ENCODE measurements around the gene ZNF772.

Gene ZNF772

GRCh38 chr19:57437931-57438330 is 39.4 kb downstream of the ZNF772 start:
- no peak for TF ChIP-seq SPI1 (IDR thresholded peaks at IDR 0.05; ENCODE audit: low read depth, low read length)
- TF ChIP-seq POU2F2 (IDR thresholded peaks at IDR 0.05; ENCODE audit: low read depth, low read length), result no peak
- no peak for TF ChIP-seq POLR2AphosphoS5 (IDR thresholded peaks at IDR 0.05; ENCODE audit: low read depth, low read length)
- TF ChIP-seq TAF1 (IDR thresholded peaks at IDR 0.05; ENCODE audit: low read depth, low read length), result no peak
- TF ChIP-seq PAX5 (IDR thresholded peaks at IDR 0.05; ENCODE audit: insufficient read depth, low read length, severe bottlenecking), result no peak
- no peak for TF ChIP-seq POLR2A (IDR thresholded peaks at IDR 0.05; ENCODE audit: low read depth, low read length)
- DNase-seq (ENCODE audit: insufficient read length, low spot score), result no peak
- FAIRE-seq, result no peak

- no peak for DNase-seq (ENCODE audit: insufficient read length, low spot score)
- FAIRE-seq, result no peak
- TF ChIP-seq POLR2A (IDR thresholded peaks at IDR 0.05; ENCODE audit: low read depth, low read length) (no peak), POLR2AphosphoS5 (IDR thresholded peaks at IDR 0.05; ENCODE audit: low read depth, low read length) (no peak), PAX5 (IDR thresholded peaks at IDR 0.05; ENCODE audit: insufficient read depth, low read length, severe bottlenecking) (no peak), POU2F2 (IDR thresholded peaks at IDR 0.05; ENCODE audit: low read depth, low read length) (no peak), TAF1 (IDR thresholded peaks at IDR 0.05; ENCODE audit: low read depth, low read length) (no peak), SPI1 (IDR thresholded peaks at IDR 0.05; ENCODE audit: low read depth, low read length) (no peak)
Observed at GRCh38 chr19:57436417-57436816, 40.9 kb downstream of the ZNF772 start.

- FAIRE-seq, result peak; percentile 99
Observed at GRCh38 chr19:57435062-57435978, 42.0 kb downstream of the ZNF772 start, which contains the start of gene ZNF749. TSS of gene ZNF749 (plus strand) at chr19:57435325. CDS start at chr19:57435579, 254 bp downstream.

DNA sequence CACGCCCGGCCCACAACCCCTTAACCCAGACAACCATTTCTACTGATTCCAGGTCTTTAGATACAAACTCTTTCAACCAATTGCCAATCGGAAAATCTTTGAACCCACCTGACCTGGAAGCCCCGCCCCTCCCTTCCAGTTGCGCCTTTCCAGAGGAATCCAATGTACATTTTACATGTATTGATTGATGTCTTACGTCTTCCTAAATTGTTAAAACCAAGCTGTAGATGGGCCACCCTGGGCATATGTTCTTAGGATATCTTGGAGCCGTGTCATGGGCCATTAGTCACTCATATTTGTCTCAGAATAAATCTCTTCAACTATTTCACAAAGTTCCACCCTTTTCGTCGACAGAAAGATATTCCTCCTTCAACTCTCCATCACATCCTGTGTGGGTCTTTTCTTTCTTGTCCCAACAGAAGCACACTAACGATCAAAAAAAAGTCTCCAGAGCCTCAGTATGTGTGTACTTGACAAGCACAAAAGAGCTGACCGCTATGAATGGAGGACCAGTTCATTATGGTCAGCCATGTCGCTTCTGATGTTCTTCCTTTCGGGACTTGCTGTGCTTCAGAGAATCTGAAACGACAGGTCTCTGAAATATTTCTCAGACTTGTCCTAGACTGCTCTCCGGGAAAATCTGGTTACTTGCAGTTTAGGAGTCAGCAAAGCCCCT is 42.8 kb downstream of the ZNF772 start:
- no peak for FAIRE-seq
- no peak for DNase-seq (ENCODE audit: insufficient read length, low spot score)
- TF ChIP-seq SPI1 (IDR thresholded peaks at IDR 0.05; ENCODE audit: low read depth, low read length) (no peak), POLR2A (IDR thresholded peaks at IDR 0.05; ENCODE audit: low read depth, low read length) (no peak), POLR2AphosphoS5 (IDR thresholded peaks at IDR 0.05; ENCODE audit: low read depth, low read length) (no peak), PAX5 (IDR thresholded peaks at IDR 0.05; ENCODE audit: insufficient read depth, low read length, severe bottlenecking) (no peak), TAF1 (IDR thresholded peaks at IDR 0.05; ENCODE audit: low read depth, low read length) (no peak), POU2F2 (IDR thresholded peaks at IDR 0.05; ENCODE audit: low read depth, low read length) (no peak)

More at GRCh38 chr19:57435062-57435978, 42.0 kb downstream of the ZNF772 start, which contains the start of gene ZNF749:
- no peak for TF ChIP-seq SPI1 (IDR thresholded peaks at IDR 0.05; ENCODE audit: low read depth, low read length)
- no peak for TF ChIP-seq PAX5 (IDR thresholded peaks at IDR 0.05; ENCODE audit: insufficient read depth, low read length, severe bottlenecking)
- no peak for TF ChIP-seq POLR2AphosphoS5 (IDR thresholded peaks at IDR 0.05; ENCODE audit: low read depth, low read length)
- TF ChIP-seq POU2F2 (IDR thresholded peaks at IDR 0.05; ENCODE audit: low read depth, low read length), result peak; percentile 48
- TF ChIP-seq POLR2A (IDR thresholded peaks at IDR 0.05; ENCODE audit: low read depth, low read length), result peak; percentile 50; the same call in 1 of the 2 replicates
- TF ChIP-seq TAF1 (IDR thresholded peaks at IDR 0.05; ENCODE audit: low read depth, low read length), result peak; percentile 65; the same call in 1 of the 2 replicates
- DNase-seq (ENCODE audit: insufficient read length, low spot score), result peak; percentile 89

- no peak for FAIRE-seq
- DNase-seq (ENCODE audit: insufficient read length, low spot score), result no peak
- no peak for TF ChIP-seq TAF1 (IDR thresholded peaks at IDR 0.05; ENCODE audit: low read depth, low read length)
- TF ChIP-seq POU2F2 (IDR thresholded peaks at IDR 0.05; ENCODE audit: low read depth, low read length), result no peak
- TF ChIP-seq SPI1 (IDR thresholded peaks at IDR 0.05; ENCODE audit: low read depth, low read length), result no peak
- no peak for TF ChIP-seq POLR2A (IDR thresholded peaks at IDR 0.05; ENCODE audit: low read depth, low read length)
- TF ChIP-seq PAX5 (IDR thresholded peaks at IDR 0.05; ENCODE audit: insufficient read depth, low read length, severe bottlenecking), result no peak
- no peak for TF ChIP-seq POLR2AphosphoS5 (IDR thresholded peaks at IDR 0.05; ENCODE audit: low read depth, low read length)
Observed at GRCh38 chr19:57421037-57421436, 56.3 kb downstream of the ZNF772 start.

- TF ChIP-seq POLR2A (IDR thresholded peaks at IDR 0.05; ENCODE audit: low read depth, low read length) (no peak), POLR2AphosphoS5 (IDR thresholded peaks at IDR 0.05; ENCODE audit: low read depth, low read length) (no peak), SPI1 (IDR thresholded peaks at IDR 0.05; ENCODE audit: low read depth, low read length) (no peak), PAX5 (IDR thresholded peaks at IDR 0.05; ENCODE audit: insufficient read depth, low read length, severe bottlenecking) (no peak)
- no peak for DNase-seq (ENCODE audit: insufficient read length, low spot score)
- no peak for FAIRE-seq
Observed at GRCh38 chr19:57419439-57419838, 57.9 kb downstream of the ZNF772 start.
